Heart left ventricle (tissue), 13 donors: ENCODE measurements around the gene SLC52A3.

ENCODE experiments used
- CTCF ChIP-seq, 12 donors: fragments of 200-600 bp; sonication (generic) in 4 of 12; IDR thresholded peaks; one replicate each; pipeline versions ENCODE4 v1.5.0 to v1.8.0; 2018 to 2022; ENCODE audit warnings: antibody characterized with exemption in 12 of 12, mild to moderate bottlenecking in 5 of 12
- POLR2A ChIP-seq, 2 donors: fragments of 450-650 bp; IDR thresholded peaks; one replicate each; pipeline ENCODE4 v1.6.1; 2017; ENCODE audit warnings: antibody characterized with exemption in 2 of 2, mild to moderate bottlenecking in 2 of 2, moderate library complexity in 2 of 2
- donor health status: ischemic (EF 13 %, LVEDD 7.1; RV severe dilation, severe dysfunction).
- donor health status: DM: no; HTN: yes; CAD: no.
- donor health status: DM: no; HTN: no; CAD: no.
- donor health status: ischemic (EF 25% LVEDD 6.9; RV normal size, moderate dysfunction).
- donor health status: ischemic (EF 25% LVEDD 5.7; RV mildly dilated, moderate dysfunction).
- donor health status: ischemic (EF 35%, LVEDD 5.7; RV mildly dilated, moderate dysfunction).
- donor health status: nonischemic (EF 11% LVEDD 7.7; RV severe dilation, severe dysfunction).
- donor health status: DM: yes; HTN: yes; CAD: no.
- donor health status: PGD.
- donor health status: ischemic (EF 29% LVEDD 5.4; RV normal size, mild dysfunction).
- donor health status: nonischemic (EF 23%, LVEDD 6.1; RV moderate dilation, normal function).

- no peak for TF ChIP-seq CTCF (IDR thresholded peaks at IDR 0.05)
- TF ChIP-seq POLR2A (IDR thresholded peaks at IDR 0.05) = no peak
Observed at GRCh38 chr20:742156-742555, 26.1 kb downstream of the SLC52A3 start.
